ENCODE measurements around the gene FBXO9. TPM values are rescaled to one million over a fixed set of nuclear protein-coding genes. Genes with fewer than 3 reads are reported as not detected.
A peak's percentile ranks its signal among the peaks of the same experiment; 100 is the strongest.
"Not testable (repeated sequence)": the region's sequence is repeated elsewhere in the genome, so short reads cannot be mapped to it uniquely, and the experiment has no call there.

Gene FBXO9
- total RNA-seq, 4 donors from 2014 or later = 50.5 to 166 (median 64.2) TPM

DNA sequence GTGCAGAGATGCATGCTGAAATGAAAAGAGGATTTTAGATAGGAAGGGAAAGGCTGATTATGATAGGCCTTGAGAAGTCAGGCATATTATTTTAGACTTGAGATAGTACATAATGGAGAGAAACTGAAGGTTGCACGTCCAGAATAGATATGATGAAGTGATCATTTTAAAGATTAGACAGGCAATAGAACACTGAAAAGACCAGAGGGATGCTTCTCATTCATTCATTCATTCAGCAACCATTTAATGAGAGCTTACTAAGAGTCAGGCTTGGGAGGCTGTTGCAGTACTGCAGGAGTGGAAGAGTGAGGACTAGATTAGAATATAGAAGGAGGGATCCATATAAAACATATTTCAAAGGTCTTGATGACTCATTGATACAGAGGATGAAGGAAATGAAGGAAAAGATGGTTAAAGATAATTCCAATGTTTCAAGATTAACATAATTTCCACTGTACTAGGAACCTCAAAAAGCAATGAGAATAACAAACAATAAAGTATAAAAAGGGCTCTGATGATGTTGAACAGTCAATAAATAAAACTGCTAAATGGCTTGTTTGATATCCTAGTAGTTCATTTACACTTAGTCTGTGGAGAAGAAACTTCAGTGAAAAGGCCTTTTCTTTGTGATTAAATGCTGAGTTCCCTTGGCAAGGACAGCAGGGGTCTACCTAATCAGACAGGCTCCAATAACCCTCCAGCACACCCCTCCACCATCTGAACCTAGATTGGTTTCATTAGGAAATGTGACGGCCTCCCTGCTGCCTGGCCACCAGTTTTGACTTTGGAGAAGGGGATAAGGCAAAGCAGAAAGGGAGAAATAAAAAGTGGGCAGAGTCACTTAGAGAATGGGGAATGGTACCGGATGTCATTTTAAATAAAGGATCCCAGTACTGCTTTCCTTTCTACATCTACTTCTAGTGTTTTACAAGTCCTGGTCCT, 5.3 kb upstream of the FBXO9 start:
- 34 to 43% methylated on average over 3 of the region's 3 CpGs for WGBS, 2 donors (ENCODE audit: low coverage in 1 of 2)
- no peak for TF ChIP-seq EP300 (IDR thresholded peaks at IDR 0.05; ENCODE audit: low read depth)
- TF ChIP-seq, protein P1, sequence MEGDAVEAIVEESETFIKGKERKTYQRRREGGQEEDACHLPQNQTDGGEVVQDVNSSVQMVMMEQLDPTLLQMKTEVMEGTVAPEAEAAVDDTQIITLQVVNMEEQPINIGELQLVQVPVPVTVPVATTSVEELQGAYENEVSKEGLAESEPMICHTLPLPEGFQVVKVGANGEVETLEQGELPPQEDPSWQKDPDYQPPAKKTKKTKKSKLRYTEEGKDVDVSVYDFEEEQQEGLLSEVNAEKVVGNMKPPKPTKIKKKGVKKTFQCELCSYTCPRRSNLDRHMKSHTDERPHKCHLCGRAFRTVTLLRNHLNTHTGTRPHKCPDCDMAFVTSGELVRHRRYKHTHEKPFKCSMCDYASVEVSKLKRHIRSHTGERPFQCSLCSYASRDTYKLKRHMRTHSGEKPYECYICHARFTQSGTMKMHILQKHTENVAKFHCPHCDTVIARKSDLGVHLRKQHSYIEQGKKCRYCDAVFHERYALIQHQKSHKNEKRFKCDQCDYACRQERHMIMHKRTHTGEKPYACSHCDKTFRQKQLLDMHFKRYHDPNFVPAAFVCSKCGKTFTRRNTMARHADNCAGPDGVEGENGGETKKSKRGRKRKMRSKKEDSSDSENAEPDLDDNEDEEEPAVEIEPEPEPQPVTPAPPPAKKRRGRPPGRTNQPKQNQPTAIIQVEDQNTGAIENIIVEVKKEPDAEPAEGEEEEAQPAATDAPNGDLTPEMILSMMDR (IDR thresholded peaks at IDR 0.05) = no peak
- no peak for TF ChIP-seq POLR2A (IDR thresholded peaks at IDR 0.05)
- TF ChIP-seq POLR2AphosphoS5 (IDR thresholded peaks at IDR 0.05) = no peak
- intact Hi-C loops (cut with DNase I; ENCODE audit: low total_unique reads) = no loop called here
- Histone ChIP-seq H3K27ac (peak overlapping the region; percentile 94 to 98 (median 96)), H3K27me3 (no peaks in the 10 kb centered on the region), H3K9me3 (no peaks in the 10 kb centered on the region), H3K4me1 (peaks cover 30 to 67% (median 38%) of the 10 kb centered on the region in 4 donors), H3K36me3 (no peaks in the 10 kb centered on the region), H3K4me3 (peak overlapping the region in 3 of 4 donors; percentile 70 to 96 (median 95))
- in situ Hi-C loops (cut with MboI; ENCODE audit: low pct_ligation_motif_present in 1 of 4, low pct_unique_long_range_greater_than_20kb in 1 of 4, low sequenced_read_pairs in 3 of 4) = loop anchor here in 2 of 4 donors (10.0 kb wide), 1 partner anchor 65 kb away; the partner anchor contains the start of gene GSTA4 (in 2 of the 2)
- no peak for DNase-seq

DNA sequence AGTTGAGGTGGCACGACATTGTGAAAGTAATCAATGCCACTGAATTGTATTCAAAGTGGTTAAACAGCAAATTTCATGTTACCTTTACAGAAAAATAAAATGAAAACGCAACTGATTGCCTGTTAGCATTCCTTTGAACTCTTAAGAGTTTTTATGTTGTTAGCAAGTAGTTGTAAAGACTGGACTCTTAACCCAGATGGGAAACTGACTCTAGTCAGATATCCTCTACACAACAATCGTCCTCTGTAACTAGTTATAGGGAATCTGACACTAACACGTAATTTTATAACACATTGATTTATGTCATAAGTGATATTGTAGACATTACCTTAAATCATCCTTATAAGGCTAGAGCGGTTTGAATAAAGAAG, 3.0 kb upstream of the FBXO9 start:
- in situ Hi-C loops (cut with MboI; ENCODE audit: low pct_ligation_motif_present in 1 of 4, low pct_unique_long_range_greater_than_20kb in 1 of 4, low sequenced_read_pairs in 3 of 4) (no loop called here), intact Hi-C loops (cut with DNase I; ENCODE audit: low total_unique reads) (no loop called here)
- Histone ChIP-seq H3K4me1 (peaks cover 33 to 66% (median 49%) of the 10 kb centered on the region in 4 donors), H3K27me3 (no peaks in the 10 kb centered on the region), H3K9me3 (no peaks in the 10 kb centered on the region), H3K4me3 (peak overlapping the region in 3 of 4 donors; percentile 70 to 96 (median 95)), H3K36me3 (no peaks in the 10 kb centered on the region), H3K27ac (peak overlapping the region; percentile 94 to 98 (median 96))
- DNase-seq = no peak
- no peak for TF ChIP-seq EP300 (IDR thresholded peaks at IDR 0.05; ENCODE audit: low read depth)
- TF ChIP-seq POLR2A (IDR thresholded peaks at IDR 0.05) = no peak
- TF ChIP-seq, protein P1 (IDR thresholded peaks at IDR 0.05) = no peak
- TF ChIP-seq POLR2AphosphoS5 (IDR thresholded peaks at IDR 0.05) = no peak
- 5 to 18% methylated on average over 3 to 5 of the region's 5 CpGs for WGBS, 2 donors (ENCODE audit: low coverage in 1 of 2)

DNA sequence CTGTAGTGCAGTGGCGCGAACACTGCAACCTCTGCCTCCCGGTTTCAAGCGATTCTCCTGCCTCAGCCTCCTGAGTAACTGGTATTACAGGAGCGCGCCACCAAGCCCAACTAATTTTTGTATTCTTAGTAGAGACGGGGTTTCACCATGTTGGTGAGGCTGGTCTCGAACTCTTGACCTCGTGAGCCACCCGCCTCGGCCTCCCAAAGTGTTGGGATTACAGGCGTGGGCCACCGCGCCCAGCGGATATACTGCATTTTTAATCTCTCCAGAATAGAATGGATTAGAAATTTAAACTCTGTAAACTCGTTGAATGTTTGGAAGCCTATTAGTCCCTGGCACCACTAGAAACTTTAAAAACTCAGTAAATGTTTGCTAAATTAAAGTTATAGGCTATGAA, 949 bp upstream of the FBXO9 start:
- H3K27me3 ChIP-seq; H3K9me3 ChIP-seq; intact Hi-C loops (cut with DNase I; ENCODE audit: low total_unique reads); in situ Hi-C loops (cut with MboI; ENCODE audit: low pct_ligation_motif_present in 1 of 4, low pct_unique_long_range_greater_than_20kb in 1 of 4, low sequenced_read_pairs in 3 of 4); DNase-seq; H3K36me3 ChIP-seq: not testable (repeated sequence)
- Histone ChIP-seq H3K4me1 (peaks cover 16 to 55% (median 43%) of the 10 kb centered on the region in 4 donors), H3K27ac (peak overlapping the region; percentile 89 to 92 (median 92)), H3K4me3 (peak overlapping the region in 1 of 4 donors; percentile 67)
- WGBS, 2 donors (ENCODE audit: low coverage in 1 of 2) = 23 to 60% methylated on average over 6 to 16 of the region's 16 CpGs

DNA sequence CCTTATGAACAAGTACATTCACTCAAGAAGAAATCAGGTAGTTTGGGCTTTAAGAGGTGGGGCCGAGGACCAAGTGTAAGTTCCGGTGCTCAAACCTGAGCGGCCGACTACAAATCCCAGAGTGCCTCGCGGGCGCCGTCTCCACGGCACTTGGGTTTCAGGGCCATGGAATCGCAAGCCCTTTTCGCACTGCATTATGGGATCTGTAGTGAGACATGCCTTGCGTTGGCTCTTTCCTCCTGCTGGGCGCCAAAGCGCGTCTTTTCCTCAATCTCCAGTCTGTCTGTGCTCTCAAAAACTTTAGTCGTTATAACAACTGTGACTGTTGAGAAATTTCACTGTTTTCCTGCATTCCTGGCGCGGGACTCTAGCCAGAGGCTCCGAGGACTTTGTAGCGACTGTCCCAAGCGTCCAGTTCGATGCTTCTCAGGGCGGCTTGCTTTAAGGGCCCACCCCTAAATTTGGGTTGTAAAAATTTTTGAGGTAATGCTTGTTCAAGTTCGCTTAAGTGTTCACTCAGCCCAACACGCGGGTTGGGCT, 408 bp upstream of the FBXO9 start:
- peak overlapping the region; percentile 57 to 93 (median 68) for H3K4me3 ChIP-seq
- DNase-seq = peak; percentile 98
- TF ChIP-seq, protein P1 (IDR thresholded peaks at IDR 0.05) = peak in 4 of 5 experiments; percentile 7 to 45 (median 20)
- TF ChIP-seq POLR2AphosphoS5 (IDR thresholded peaks at IDR 0.05) = peak; percentile 26 to 52 (median 38)
- no peak for TF ChIP-seq POLR2A (IDR thresholded peaks at IDR 0.05)
- TF ChIP-seq EP300 (IDR thresholded peaks at IDR 0.05; ENCODE audit: low read depth) = no peak
- no peaks in the 10 kb centered on the region for H3K27me3 ChIP-seq
- 1% methylated on average over 26 of the region's 26 CpGs; no CpG with 5 or more reads in 1 of the 2 donors for WGBS, 2 donors (ENCODE audit: low coverage in 1 of 2)
- H3K4me1 ChIP-seq = peaks cover 11 to 50% (median 38%) of the 10 kb centered on the region in 4 donors
- in situ Hi-C loops (cut with MboI; ENCODE audit: low pct_ligation_motif_present in 1 of 4, low pct_unique_long_range_greater_than_20kb in 1 of 4, low sequenced_read_pairs in 3 of 4) (no loop called here), intact Hi-C loops (cut with DNase I; ENCODE audit: low total_unique reads) (no loop called here)
- peak overlapping the region; percentile 89 to 92 (median 92) for H3K27ac ChIP-seq
- H3K9me3 ChIP-seq = no peaks in the 10 kb centered on the region
- no peaks in the 10 kb centered on the region for H3K36me3 ChIP-seq

All from transverse colon (tissue), 4 donors.